ENCODE results near the gene GPC6.

GRCh38 chr13:94329754-94330551 is 1103.3 kb downstream of the GPC6 start:
- no peak for TF ChIP-seq CTCF (IDR thresholded peaks at IDR 0.05; ENCODE audit: insufficient read depth, low read length)
- no peak for TF ChIP-seq GABPA (IDR thresholded peaks at IDR 0.05; ENCODE audit: low read depth)
- no peak for TF ChIP-seq REST (IDR thresholded peaks at IDR 0.05; ENCODE audit: insufficient replicate concordance, low read depth)

Measured in HL-60 (cell line).